ENCODE results near the gene ZNF774.

- TF ChIP-seq ZNF423 (tag by site-specific recombination; IDR thresholded peaks at IDR 0.05) (no peak), ZNF510 (tag by site-specific recombination; IDR thresholded peaks at IDR 0.05; ENCODE audit: insufficient replicate concordance) (no peak), ZNF639 (tag by site-specific recombination; IDR thresholded peaks at IDR 0.05) (no peak), CTCF (tag by site-specific recombination; IDR thresholded peaks at IDR 0.05) (no peak), REST (tag by site-specific recombination; IDR thresholded peaks at IDR 0.05) (no peak), ZNF335 (tag by site-specific recombination; conservative IDR thresholded peaks at IDR 0.05) (no peak), REPIN1 (tag by site-specific recombination; IDR thresholded peaks at IDR 0.05; ENCODE audit: low read depth) (no peak), ZNF239 (tag by site-specific recombination; IDR thresholded peaks at IDR 0.05) (no peak)
Observed at GRCh38 chr15:90364251-90364650, 12.2 kb downstream of the ZNF774 start.
